Mesothelial cell of epicardium (in vitro differentiated cells): ENCODE results near the gene TBC1D9B. TPM values are rescaled to one million over a fixed set of nuclear protein-coding genes. Genes with fewer than 3 reads are reported as not detected.
A peak's percentile ranks its signal among the peaks of the same experiment; 100 is the strongest.

Experiments
- DNase-seq, 2 experiments: peaks; one replicate each; pipeline ENCODE4 v3.0.0; 2021; ENCODE audit warnings: low spot score in 2 of 2; ENCODE audit not compliant: unreplicated experiment in 2 of 2
- H3K27ac Mint-ChIP-seq: 2 replicates; pipeline ENCODE4 v1.8.0; 2021; ENCODE audit warnings: mixed read lengths
- H3K27me3 Mint-ChIP-seq: 2 replicates; pipeline ENCODE4 v1.8.0; 2021; ENCODE audit warnings: low read depth, mixed read lengths
- H3K36me3 Mint-ChIP-seq: 2 replicates; pipeline ENCODE4 v1.8.0; 2021; ENCODE audit warnings: mixed read lengths
- H3K4me1 Mint-ChIP-seq: 2 replicates; pipeline ENCODE4 v1.8.0; 2021; ENCODE audit warnings: mixed read lengths
- H3K4me3 Mint-ChIP-seq: 2 replicates; pipeline ENCODE4 v1.8.0; 2021; ENCODE audit warnings: mild to moderate bottlenecking, moderate library complexity, mixed read lengths
- H3K9me3 Mint-ChIP-seq: 2 replicates; pipeline ENCODE4 v1.8.0; 2021; ENCODE audit warnings: mixed read lengths
- total RNA-seq: library from RNA; stranded (reverse); gene quantifications from 3 replicates; pipeline ENCODE4 v1.2.1, GENCODE V29; 2021
- TF ChIP-seq, protein P1 (sequence below): fragments of 200-600 bp; sonication (generic); IDR thresholded peaks from one replicate; pipeline ENCODE4 v1.5.0; 2021; ENCODE audit warnings: antibody characterized with exemption; ENCODE audit not compliant: unreplicated experiment

Gene TBC1D9B
- total RNA-seq, 1 donor from 2014 or later, result 139 TPM

DNA sequence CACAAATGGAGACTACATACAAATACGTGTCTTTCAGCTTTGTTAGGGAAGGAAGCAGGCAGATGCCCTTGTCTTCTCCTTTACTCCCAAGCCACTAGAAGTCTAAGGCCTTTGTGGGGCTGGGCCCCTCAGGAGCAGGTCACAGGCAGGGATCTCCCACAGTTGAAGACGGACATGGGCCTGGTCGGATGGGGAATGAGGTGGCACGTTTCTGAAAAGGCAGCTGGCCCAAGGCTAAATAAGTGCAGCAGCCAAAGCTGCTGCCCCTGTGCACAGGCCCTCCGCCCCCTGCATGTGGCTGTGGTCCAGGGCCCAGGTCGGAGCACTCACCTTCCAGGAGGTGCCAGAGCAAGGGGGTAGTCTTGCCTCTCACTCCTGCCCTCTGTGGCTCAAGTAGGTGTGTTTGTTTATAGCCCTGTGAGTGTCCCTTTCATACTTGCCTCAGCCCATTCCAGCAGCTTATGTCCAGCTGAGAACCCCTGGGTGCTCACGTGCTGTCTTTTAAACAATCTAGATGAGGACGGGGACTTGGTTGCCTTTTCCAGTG lies 85.2 kb downstream of the TBC1D9B start:
- peaks cover 36% of the 10 kb centered on the region for H3K4me1 Mint-ChIP-seq
- DNase-seq, result no peak

DNA sequence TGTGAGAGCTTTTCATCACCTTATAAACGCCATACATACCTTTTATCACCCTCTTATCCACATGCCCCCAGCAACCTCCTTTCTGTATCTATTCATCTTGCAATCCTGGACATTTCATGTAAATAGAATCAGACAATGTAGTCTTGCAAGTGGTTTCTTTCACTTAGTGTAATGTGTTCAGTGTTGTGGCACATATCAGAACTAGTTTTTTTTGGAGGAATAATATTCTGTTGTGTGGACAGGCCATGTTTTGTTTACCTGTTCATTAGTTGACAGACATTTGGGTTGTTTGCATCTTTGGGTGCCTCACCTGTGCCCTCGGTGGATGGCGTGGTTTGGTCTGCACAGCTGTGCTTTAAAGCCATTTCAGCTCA lies 85.7 kb downstream of the TBC1D9B start:
- Mint-ChIP-seq H3K27me3 (no peaks in the 10 kb centered on the region), H3K36me3 (peaks cover 19% of the 10 kb centered on the region), H3K27ac (peak overlapping the region; percentile 99), H3K9me3 (no peaks in the 10 kb centered on the region), H3K4me1 (peaks cover 36% of the 10 kb centered on the region), H3K4me3 (peak overlapping the region; percentile 97)
- TF ChIP-seq, protein P1, sequence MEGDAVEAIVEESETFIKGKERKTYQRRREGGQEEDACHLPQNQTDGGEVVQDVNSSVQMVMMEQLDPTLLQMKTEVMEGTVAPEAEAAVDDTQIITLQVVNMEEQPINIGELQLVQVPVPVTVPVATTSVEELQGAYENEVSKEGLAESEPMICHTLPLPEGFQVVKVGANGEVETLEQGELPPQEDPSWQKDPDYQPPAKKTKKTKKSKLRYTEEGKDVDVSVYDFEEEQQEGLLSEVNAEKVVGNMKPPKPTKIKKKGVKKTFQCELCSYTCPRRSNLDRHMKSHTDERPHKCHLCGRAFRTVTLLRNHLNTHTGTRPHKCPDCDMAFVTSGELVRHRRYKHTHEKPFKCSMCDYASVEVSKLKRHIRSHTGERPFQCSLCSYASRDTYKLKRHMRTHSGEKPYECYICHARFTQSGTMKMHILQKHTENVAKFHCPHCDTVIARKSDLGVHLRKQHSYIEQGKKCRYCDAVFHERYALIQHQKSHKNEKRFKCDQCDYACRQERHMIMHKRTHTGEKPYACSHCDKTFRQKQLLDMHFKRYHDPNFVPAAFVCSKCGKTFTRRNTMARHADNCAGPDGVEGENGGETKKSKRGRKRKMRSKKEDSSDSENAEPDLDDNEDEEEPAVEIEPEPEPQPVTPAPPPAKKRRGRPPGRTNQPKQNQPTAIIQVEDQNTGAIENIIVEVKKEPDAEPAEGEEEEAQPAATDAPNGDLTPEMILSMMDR, result no peak
- DNase-seq, result no peak

More for the DNA sequence above, 85.2 kb downstream of the TBC1D9B start:
- H3K9me3 Mint-ChIP-seq, result no peaks in the 10 kb centered on the region
- H3K36me3 Mint-ChIP-seq, result peaks cover 21% of the 10 kb centered on the region
- H3K27me3 Mint-ChIP-seq, result no peaks in the 10 kb centered on the region
- H3K27ac Mint-ChIP-seq, result peak overlapping the region; percentile 99
- TF ChIP-seq, protein P1, result no peak
- peak overlapping the region; percentile 97 for H3K4me3 Mint-ChIP-seq

DNA sequence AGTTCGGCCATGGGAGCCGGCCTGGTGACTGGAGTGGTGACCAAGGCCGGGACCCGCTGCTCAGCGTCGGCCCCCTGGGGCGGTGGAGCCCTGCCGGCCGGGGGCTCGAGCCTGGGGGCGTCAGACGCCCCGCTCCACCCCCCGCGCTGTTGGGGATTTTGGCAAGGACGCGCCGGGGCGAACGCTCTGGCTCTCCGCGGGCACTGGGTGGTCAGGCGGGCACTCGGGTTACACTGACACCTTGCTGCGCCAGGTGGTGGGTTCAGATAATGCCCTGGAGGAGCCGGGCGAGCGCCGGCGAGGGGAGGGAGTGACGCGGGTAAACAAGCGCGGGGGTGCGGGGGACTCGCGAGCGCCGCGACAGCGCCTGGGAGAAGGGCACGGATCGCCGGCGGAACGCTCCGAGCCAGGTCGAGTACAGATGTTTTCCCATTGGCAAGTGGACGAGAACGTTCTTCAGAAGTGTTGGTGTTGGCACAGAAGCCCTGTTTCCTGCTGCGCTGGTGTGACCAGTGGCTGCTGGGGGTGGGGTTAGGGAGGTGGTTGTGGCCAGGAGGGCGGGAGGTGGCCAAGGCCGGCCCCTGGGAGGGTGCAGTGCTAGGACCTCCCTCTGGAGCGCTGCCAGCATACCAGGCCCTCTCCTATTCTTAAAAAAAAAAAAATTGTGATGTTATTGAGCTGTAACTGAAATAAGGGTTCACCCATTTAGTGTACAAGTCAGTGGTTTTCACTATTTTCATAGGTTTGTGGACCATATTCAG lies 86.2 kb downstream of the TBC1D9B start:
- DNase-seq, result peak; percentile 75 to 79
- H3K27me3 Mint-ChIP-seq, result no peaks in the 10 kb centered on the region
- H3K4me1 Mint-ChIP-seq, result peaks cover 36% of the 10 kb centered on the region
- peak overlapping the region; percentile 97 for H3K4me3 Mint-ChIP-seq
- no peaks in the 10 kb centered on the region for H3K9me3 Mint-ChIP-seq
- peak overlapping the region; percentile 99 for H3K27ac Mint-ChIP-seq
- TF ChIP-seq, protein P1, result peak; percentile 10
- H3K36me3 Mint-ChIP-seq, result peaks cover 15% of the 10 kb centered on the region

DNA sequence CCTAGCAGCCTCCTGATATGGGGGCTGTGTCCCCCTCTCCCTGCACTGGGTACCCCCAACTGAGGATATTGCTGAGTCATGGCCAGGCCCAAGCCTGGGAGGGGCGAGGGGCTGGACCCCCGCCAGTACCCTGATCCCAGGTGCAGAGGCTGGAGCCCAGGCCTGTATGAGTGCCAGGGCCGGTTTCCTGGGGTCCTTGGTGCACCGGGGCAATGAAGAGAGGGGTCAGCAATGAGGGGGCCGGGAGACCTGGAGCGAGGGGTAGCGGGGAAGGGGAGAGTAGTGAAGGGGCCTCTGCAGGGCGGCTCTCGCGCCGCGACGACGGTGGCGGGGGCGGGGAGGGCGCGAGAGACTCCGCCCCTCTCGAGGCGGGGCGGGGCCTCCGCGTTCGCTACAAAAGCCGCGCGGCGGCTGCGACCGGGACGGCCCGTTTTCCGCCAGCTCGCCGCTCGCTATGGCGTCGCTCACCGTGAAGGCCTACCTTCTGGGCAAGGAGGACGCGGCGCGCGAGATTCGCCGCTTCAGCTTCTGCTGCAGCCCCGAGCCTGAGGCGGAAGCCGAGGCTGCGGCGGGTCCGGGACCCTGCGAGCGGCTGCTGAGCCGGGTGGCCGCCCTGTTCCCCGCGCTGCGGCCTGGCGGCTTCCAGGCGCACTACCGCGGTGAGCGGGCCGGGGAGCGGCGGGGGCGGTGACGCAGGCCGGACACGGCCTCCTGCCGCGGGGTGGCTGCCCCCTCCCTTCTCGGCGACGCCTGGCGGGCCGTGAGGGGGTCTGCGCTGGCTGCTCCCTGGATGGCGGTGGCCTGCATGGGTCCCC lies 87.0 kb downstream of the TBC1D9B start, which contains the start of gene SQSTM1:
Gene SQSTM1, plus strand, starts transcription at position 423 of the 815 bp plus-strand sequence. Its CDS starts 32 bp downstream, at position 455.
- DNase-seq, result peak; percentile 77 to 89
- peaks cover 14% of the 10 kb centered on the region for H3K36me3 Mint-ChIP-seq
- TF ChIP-seq, protein P1, result peak; percentile 12
- no peaks in the 10 kb centered on the region for H3K27me3 Mint-ChIP-seq
- peaks cover 36% of the 10 kb centered on the region for H3K4me1 Mint-ChIP-seq
- H3K9me3 Mint-ChIP-seq, result no peaks in the 10 kb centered on the region
- peak within 1 kb of the TSS; percentile 99 for H3K27ac Mint-ChIP-seq
- peak within 1 kb of the TSS; percentile 97 for H3K4me3 Mint-ChIP-seq

DNA sequence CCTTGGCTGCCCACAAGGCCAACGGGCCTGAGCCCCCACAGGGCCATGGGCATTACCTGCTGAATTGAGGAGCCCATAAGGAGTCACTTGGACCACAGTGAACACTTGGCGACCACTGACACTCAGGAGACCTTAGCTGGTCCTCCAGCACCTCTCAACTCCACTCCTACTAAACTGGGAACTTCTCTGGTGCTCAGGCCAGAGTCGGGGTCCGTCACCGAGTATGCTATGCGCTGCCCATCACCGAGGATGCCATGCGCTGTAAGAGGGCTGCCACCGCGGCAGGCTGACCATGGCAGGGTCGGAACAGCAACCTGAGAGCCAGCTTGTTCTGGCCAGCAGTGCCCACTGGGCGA lies 87.6 kb downstream of the TBC1D9B start:
- Mint-ChIP-seq H3K27me3 (no peaks in the 10 kb centered on the region), H3K9me3 (no peaks in the 10 kb centered on the region), H3K27ac (peak overlapping the region; percentile 96), H3K4me1 (peaks cover 36% of the 10 kb centered on the region), H3K36me3 (peaks cover 10% of the 10 kb centered on the region), H3K4me3 (peak overlapping the region; percentile 73)
- no peak for DNase-seq
- TF ChIP-seq, protein P1, result no peak
